Left ventricle myocardium inferior (tissue), 1 donor: Measurements from ENCODE around the gene DKK2. TPM values are rescaled to one million over a fixed set of nuclear protein-coding genes. Genes with fewer than 3 reads are reported as not detected.

Experiments
- DNase-seq: peaks from one replicate; pipeline ENCODE4 v3.0.0-alpha.2; 2020
- H3K27ac ChIP-seq: fragments of 200-600 bp; replicated peaks from 2 replicates; pipeline ENCODE4 v1.8.0; 2021
- H3K27me3 ChIP-seq: fragments of 200-600 bp; 2 replicates; pipeline ENCODE4 v1.8.0; 2021; ENCODE audit warnings: low read depth
- H3K36me3 ChIP-seq: fragments of 200-600 bp; 2 replicates; pipeline ENCODE4 v1.8.0; 2021
- H3K4me1 ChIP-seq: fragments of 200-600 bp; 2 replicates; pipeline ENCODE4 v1.8.0; 2021
- H3K4me3 ChIP-seq: fragments of 200-600 bp; 2 replicates; pipeline ENCODE4 v1.8.0; 2021; ENCODE audit warnings: mild to moderate bottlenecking, moderate library complexity
- H3K9me3 ChIP-seq: fragments of 200-600 bp; replicated peaks from 2 replicates; pipeline ENCODE4 v1.8.0; 2021
- CTCF ChIP-seq: fragments of 200-600 bp; IDR thresholded peaks from 2 replicates; pipeline ENCODE4 v1.8.0; 2021; ENCODE audit warnings: antibody characterized with exemption, mild to moderate bottlenecking, borderline replicate concordance
- intact Hi-C: fragments of 100-400 bp; cut with micrococcal nuclease; formaldehyde crosslinking; loops from one replicate; pipeline ENCODE4 v1.11.0; 2022
- total RNA-seq: library from RNA; stranded (reverse); fragmentation: NEBNext Ultra II Directional; extraction: Animal tissue kit (Norgen Biotek cat#: 25700); gene quantifications from one replicate; pipeline ENCODE4 v1.2.1, GENCODE V29; 2021
- donor health status: DM: no; HTN: yes; CAD: no; lungs with severe emphysema.

The DKK2 gene
- total RNA-seq, 1 donor from 2014 or later, result 4.2 TPM

GRCh38 chr4:106993827-106994226 lies 42.3 kb downstream of the DKK2 start:
- Histone ChIP-seq H3K4me3 (no peak overlapping the region), H3K4me1 (no peaks in the 10 kb centered on the region), H3K27me3 (no peaks in the 10 kb centered on the region), H3K36me3 (no peaks in the 10 kb centered on the region), H3K27ac (no peak overlapping the region), H3K9me3 (no peaks in the 10 kb centered on the region)
- TF ChIP-seq CTCF, result no peak
- intact Hi-C loops, result no loop called here
- no peak for DNase-seq

GRCh38 chr4:106987311-106987710 lies 48.8 kb downstream of the DKK2 start:
- intact Hi-C loops, result no loop called here
- Histone ChIP-seq H3K27ac (no peak overlapping the region), H3K4me3 (no peak overlapping the region), H3K4me1 (no peaks in the 10 kb centered on the region), H3K36me3 (no peaks in the 10 kb centered on the region), H3K27me3 (no peaks in the 10 kb centered on the region), H3K9me3 (no peaks in the 10 kb centered on the region)
- TF ChIP-seq CTCF, result no peak
- no peak for DNase-seq

- Histone ChIP-seq H3K4me1 (no peaks in the 10 kb centered on the region), H3K9me3 (no peaks in the 10 kb centered on the region), H3K4me3 (no peak overlapping the region), H3K36me3 (no peaks in the 10 kb centered on the region), H3K27ac (no peak overlapping the region), H3K27me3 (no peaks in the 10 kb centered on the region)
- DNase-seq, result no peak
- intact Hi-C loops, result no loop called here
- no peak for TF ChIP-seq CTCF
These were observed 49.6 kb downstream of the DKK2 start for GRCh38 chr4:106986486-106986885.

- no peak for TF ChIP-seq CTCF
These were observed 50.3 kb downstream of the DKK2 start for GRCh38 chr4:106985830-106986229.

GRCh38 chr4:106982711-106983211 lies 53.4 kb downstream of the DKK2 start:
- intact Hi-C loops, result no loop called here
- Histone ChIP-seq H3K36me3 (no peaks in the 10 kb centered on the region), H3K9me3 (no peaks in the 10 kb centered on the region), H3K27ac (no peak overlapping the region), H3K4me1 (no peaks in the 10 kb centered on the region), H3K4me3 (no peak overlapping the region), H3K27me3 (peaks cover 8% of the 10 kb centered on the region)
- no peak for TF ChIP-seq CTCF
- no peak for DNase-seq

More at GRCh38 chr4:106985830-106986229, 50.3 kb downstream of the DKK2 start:
- H3K36me3 ChIP-seq, result no peaks in the 10 kb centered on the region
- H3K4me3 ChIP-seq, result no peak overlapping the region
- H3K27ac ChIP-seq, result no peak overlapping the region
- no peaks in the 10 kb centered on the region for H3K27me3 ChIP-seq
- no peaks in the 10 kb centered on the region for H3K9me3 ChIP-seq
- intact Hi-C loops, result no loop called here
- no peaks in the 10 kb centered on the region for H3K4me1 ChIP-seq
- no peak for DNase-seq
